GM12891 (cell line): ENCODE data around the gene PTPRN. TPM values are rescaled to one million over a fixed set of nuclear protein-coding genes. Genes with fewer than 3 reads are reported as not detected.
A peak's percentile ranks its signal among the peaks of the same experiment; 100 is the strongest.

Experiments used
- DNase-seq: peaks from one replicate; pipeline ENCODE4 v3.0.0; 2011; ENCODE audit warnings: low spot score; ENCODE audit not compliant: insufficient read length
- FAIRE-seq: peaks from 2 replicates; lab custom pipeline; 2011; peaks lifted over from hg19 to GRCh38; lab: Jason Lieb, UNC
- PAX5 ChIP-seq: IDR thresholded peaks from 2 replicates; pipeline ENCODE4 v1.6.1; 2011; ENCODE audit warnings: low read length, moderate library complexity, mild to moderate bottlenecking; ENCODE audit not compliant: insufficient read depth, severe bottlenecking
- POLR2A ChIP-seq: IDR thresholded peaks from 2 replicates; pipeline ENCODE4 v1.6.1; 2011; ENCODE audit warnings: low read depth, low read length, control low read depth
- POLR2AphosphoS5 ChIP-seq: IDR thresholded peaks from 2 replicates; pipeline ENCODE4 v1.6.1; 2011; ENCODE audit warnings: low read depth, low read length, control low read depth
- POU2F2 ChIP-seq: IDR thresholded peaks from 2 replicates; pipeline ENCODE4 v1.6.1; 2011; ENCODE audit warnings: low read depth, mild to moderate bottlenecking, control low read depth, low read length, moderate library complexity
- SPI1 ChIP-seq: IDR thresholded peaks from 2 replicates; pipeline ENCODE4 v1.6.1; 2011; ENCODE audit warnings: low read depth, low read length, control low read depth
- TAF1 ChIP-seq: IDR thresholded peaks from 2 replicates; pipeline ENCODE4 v1.6.1; 2011; ENCODE audit warnings: low read depth, low read length, control low read depth
- polyA plus RNA-seq: library from polyadenylated mRNA; unstranded; fragments of >200 nt; gene quantifications from one replicate; pipeline ENCODE4 v1.2.1, GENCODE V29; 2012; ENCODE audit warnings: low read depth, missing spikeins, inconsistent platforms; ENCODE audit not compliant: missing spikeins

PTPRN gene
- polyA plus RNA-seq: 0.14 TPM

GRCh38 chr2:219309278-219309677 lies at the start of gene PTPRN:
Gene PTPRN (minus strand): TSS chr2:219309401. CDS start chr2:219309332, 69 bp downstream.
- DNase-seq (no peak), FAIRE-seq (no peak)
- TF ChIP-seq SPI1 (no peak), POLR2A (no peak), TAF1 (no peak), POU2F2 (no peak), POLR2AphosphoS5 (no peak), PAX5 (no peak)

GRCh38 chr2:219358170-219359075 lies 49.2 kb upstream of the PTPRN start:
- DNase-seq (peak; percentile 23), FAIRE-seq (no peak)
- no peak for TF ChIP-seq POU2F2

- no peak for TF ChIP-seq PAX5
- no peak for TF ChIP-seq SPI1
- TF ChIP-seq POU2F2: no peak
- no peak for TF ChIP-seq POLR2AphosphoS5
- TF ChIP-seq TAF1: no peak
- no peak for TF ChIP-seq POLR2A
- no peak for DNase-seq
- FAIRE-seq: no peak
Observed at GRCh38 chr2:219356834-219357233, 47.6 kb upstream of the PTPRN start.

- DNase-seq (no peak), FAIRE-seq (no peak)
- TF ChIP-seq POU2F2 (no peak), POLR2A (no peak), SPI1 (no peak), TAF1 (no peak)
Observed at GRCh38 chr2:219354582-219354981, 45.4 kb upstream of the PTPRN start.

- FAIRE-seq: no peak
- TF ChIP-seq TAF1: no peak
- no peak for TF ChIP-seq POU2F2
- TF ChIP-seq POLR2AphosphoS5: no peak
- TF ChIP-seq SPI1: no peak
- no peak for TF ChIP-seq POLR2A
- TF ChIP-seq PAX5: no peak
- no peak for DNase-seq
Observed at GRCh38 chr2:219353129-219353528, 43.9 kb upstream of the PTPRN start.

GRCh38 chr2:219352448-219353023 lies 43.3 kb upstream of the PTPRN start:
- TF ChIP-seq POLR2A: no peak
- no peak for TF ChIP-seq SPI1
- no peak for TF ChIP-seq POU2F2
- TF ChIP-seq TAF1: no peak
- no peak for TF ChIP-seq POLR2AphosphoS5
- no peak for TF ChIP-seq PAX5
- FAIRE-seq: peak; percentile 16
- DNase-seq: peak; percentile 47

GRCh38 chr2:219350710-219351221 lies 41.6 kb upstream of the PTPRN start:
- no peak for FAIRE-seq
- DNase-seq: no peak
- TF ChIP-seq PAX5 (no peak), POU2F2 (no peak), POLR2AphosphoS5 (no peak), TAF1 (no peak), POLR2A (no peak), SPI1 (no peak)

- FAIRE-seq (no peak), DNase-seq (no peak)
- TF ChIP-seq POU2F2 (no peak), SPI1 (no peak), POLR2AphosphoS5 (no peak), TAF1 (no peak), POLR2A (no peak), PAX5 (no peak)
Observed at GRCh38 chr2:219350215-219350614, 41.0 kb upstream of the PTPRN start.

- DNase-seq (no peak), FAIRE-seq (no peak)
- TF ChIP-seq POLR2AphosphoS5 (no peak), POU2F2 (no peak), PAX5 (no peak), SPI1 (no peak), POLR2A (no peak), TAF1 (no peak)
Observed at GRCh38 chr2:219344751-219345430, 35.7 kb upstream of the PTPRN start.
